ENCODE measurements around the gene LACRT. TPM values are rescaled to one million over a fixed set of nuclear protein-coding genes. Genes with fewer than 3 reads are reported as not detected.

LACRT gene
- total RNA-seq, 1 experiment from 2014 or later = not detected

- Histone ChIP-seq H3K4me1 (no peaks in the 10 kb centered on the region), H3K9me3 (no peaks in the 10 kb centered on the region), H3K27me3 (replicated peaks; ENCODE audit: control insufficient read depth, insufficient read depth, low read length) (no peaks in the 10 kb centered on the region; the same call in none of the 2 replicates), H3K36me3 (ENCODE audit: control insufficient read depth, insufficient read depth, low read length) (no peaks in the 10 kb centered on the region), H3K4me3 (ENCODE audit: low read depth, low read length) (no peak overlapping the region)
- Mint-ChIP-seq H3K36me3 (ENCODE audit: insufficient read depth, unreplicated experiment) (peaks cover 4% of the 10 kb centered on the region), H3K9me3 (ENCODE audit: unreplicated experiment) (no peaks in the 10 kb centered on the region), H3K4me1 (ENCODE audit: low read depth, unreplicated experiment) (peaks cover 6% of the 10 kb centered on the region), H3K27me3 (ENCODE audit: insufficient read depth, unreplicated experiment) (peaks cover 19% of the 10 kb centered on the region), H3K4me3 (ENCODE audit: unreplicated experiment) (no peak overlapping the region), H3K27ac (ENCODE audit: unreplicated experiment) (no peak overlapping the region)
- no TSS peak for BruUV-seq (replicated peaks)
- ChIA-PET CTCF (no interaction called here), POLR2A (no interaction called here)
- intact Hi-C loops (cut with micrococcal nuclease; ENCODE audit: unreplicated experiment) = no loop called here
- no peak for TF ChIP-seq CTCF (IDR thresholded peaks at IDR 0.05; ENCODE audit: insufficient read depth in 1 of 2, low read depth in 1 of 2, low read length in 1 of 2, severe bottlenecking in 1 of 2, unreplicated experiment in 1 of 2)
- DNase-seq = no peak
Observed at GRCh38 chr12:54604436-54604835, 30.3 kb downstream of the LACRT start.

GRCh38 chr12:54603872-54604271 is 30.8 kb downstream of the LACRT start:
- Histone ChIP-seq H3K9me3 (no peaks in the 10 kb centered on the region), H3K27me3 (replicated peaks; ENCODE audit: control insufficient read depth, insufficient read depth, low read length) (no peaks in the 10 kb centered on the region; the same call in none of the 2 replicates), H3K4me1 (no peaks in the 10 kb centered on the region), H3K36me3 (ENCODE audit: control insufficient read depth, insufficient read depth, low read length) (no peaks in the 10 kb centered on the region), H3K4me3 (ENCODE audit: low read depth, low read length) (no peak overlapping the region)
- Mint-ChIP-seq H3K36me3 (ENCODE audit: insufficient read depth, unreplicated experiment) (peaks cover 4% of the 10 kb centered on the region), H3K27me3 (ENCODE audit: insufficient read depth, unreplicated experiment) (peaks cover 25% of the 10 kb centered on the region), H3K4me3 (ENCODE audit: unreplicated experiment) (no peak overlapping the region), H3K27ac (ENCODE audit: unreplicated experiment) (no peak overlapping the region), H3K4me1 (ENCODE audit: low read depth, unreplicated experiment) (peaks cover 6% of the 10 kb centered on the region), H3K9me3 (ENCODE audit: unreplicated experiment) (no peaks in the 10 kb centered on the region)
- ChIA-PET POLR2A (no interaction called here), CTCF (no interaction called here)
- intact Hi-C loops (cut with micrococcal nuclease; ENCODE audit: unreplicated experiment) = no loop called here
- TF ChIP-seq CTCF (IDR thresholded peaks at IDR 0.05; ENCODE audit: insufficient read depth in 1 of 2, low read depth in 1 of 2, low read length in 1 of 2, severe bottlenecking in 1 of 2, unreplicated experiment in 1 of 2) = no peak
- no TSS peak for BruUV-seq (replicated peaks)
- no peak for DNase-seq

GRCh38 chr12:54603173-54603814 is 31.4 kb downstream of the LACRT start:
- Histone ChIP-seq H3K27me3 (replicated peaks; ENCODE audit: control insufficient read depth, insufficient read depth, low read length) (no peaks in the 10 kb centered on the region; the same call in none of the 2 replicates), H3K4me1 (no peaks in the 10 kb centered on the region), H3K36me3 (ENCODE audit: control insufficient read depth, insufficient read depth, low read length) (no peaks in the 10 kb centered on the region), H3K4me3 (ENCODE audit: low read depth, low read length) (no peak overlapping the region), H3K9me3 (no peaks in the 10 kb centered on the region)
- peak; percentile 74 to 82 for TF ChIP-seq CTCF (IDR thresholded peaks at IDR 0.05; ENCODE audit: insufficient read depth in 1 of 2, low read depth in 1 of 2, low read length in 1 of 2, severe bottlenecking in 1 of 2, unreplicated experiment in 1 of 2)
- peak in 1 of 2 experiments; percentile 67 for DNase-seq
- ChIA-PET CTCF (no interaction called here), POLR2A (no interaction called here)
- Mint-ChIP-seq H3K4me1 (ENCODE audit: low read depth, unreplicated experiment) (peaks cover under 1% of the 10 kb centered on the region), H3K27ac (ENCODE audit: unreplicated experiment) (no peak overlapping the region), H3K27me3 (ENCODE audit: insufficient read depth, unreplicated experiment) (peaks cover 23% of the 10 kb centered on the region), H3K9me3 (ENCODE audit: unreplicated experiment) (no peaks in the 10 kb centered on the region), H3K36me3 (ENCODE audit: insufficient read depth, unreplicated experiment) (peaks cover 4% of the 10 kb centered on the region), H3K4me3 (ENCODE audit: unreplicated experiment) (no peak overlapping the region)
- no TSS peak for BruUV-seq (replicated peaks)
- intact Hi-C loops (cut with micrococcal nuclease; ENCODE audit: unreplicated experiment) = no loop called here
